PFSK-1 (cell line): ENCODE data around the gene NTMT1.

Experiments used
- POLR2AphosphoS5 ChIP-seq: IDR thresholded peaks from 2 replicates; pipeline ENCODE4 v1.6.1; 2012; ENCODE audit warnings: low read depth, mild to moderate bottlenecking, control low read depth, low read length, moderate library complexity
- TAF1 ChIP-seq: IDR thresholded peaks from 2 replicates; pipeline ENCODE4 v1.6.1; 2012; ENCODE audit warnings: low read length, control low read depth, borderline replicate concordance; ENCODE audit not compliant: insufficient read depth

DNA sequence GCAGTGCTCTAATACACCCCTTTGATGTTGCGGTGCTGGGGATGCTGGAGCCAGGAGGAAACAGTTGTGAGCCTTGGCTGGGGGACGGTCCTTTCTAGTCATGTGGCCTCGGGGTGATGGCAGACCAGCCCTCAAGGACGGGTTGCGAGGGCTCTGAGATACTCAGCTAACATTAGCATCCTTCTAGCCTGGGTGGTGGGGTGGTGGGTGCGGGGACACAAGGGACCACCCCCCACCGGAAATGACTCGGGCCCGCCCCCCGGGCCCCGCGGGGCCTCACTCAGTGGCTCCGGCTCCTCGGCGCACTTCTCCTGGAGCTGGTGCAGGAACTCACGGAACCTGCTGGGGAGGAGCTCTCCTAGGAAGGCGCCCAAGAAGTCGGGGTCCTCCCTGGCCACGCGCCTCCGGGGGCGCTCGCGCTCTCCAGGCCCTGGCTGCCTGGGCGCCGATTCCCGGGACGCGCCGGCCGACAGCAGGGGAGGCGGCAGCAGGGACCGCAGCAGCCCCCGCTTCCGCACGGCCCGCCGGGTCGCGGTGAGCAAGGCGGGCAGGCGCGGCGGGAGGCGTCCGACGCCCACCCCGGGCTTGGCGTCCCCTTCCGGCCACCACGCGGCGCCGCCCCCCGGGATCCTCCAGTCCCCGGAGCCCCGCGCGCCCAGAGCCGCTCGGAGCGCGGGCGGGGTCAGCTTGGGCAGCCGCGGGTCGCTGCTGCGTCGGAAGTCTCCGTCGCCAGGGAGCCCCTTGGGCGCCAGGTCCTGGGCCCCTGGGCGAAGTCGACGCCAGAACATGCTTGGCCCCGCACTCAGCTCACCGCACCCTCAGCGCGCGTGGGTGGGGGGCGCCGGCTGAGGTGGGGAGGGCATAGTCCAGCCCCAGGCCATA lies 5.9 kb upstream of the NTMT1 start:
- TF ChIP-seq POLR2AphosphoS5 (no peak), TAF1 (no peak)
